H9 (cell line): ENCODE results near the gene HIP1. TPM values are rescaled to one million over a fixed set of nuclear protein-coding genes. Genes with fewer than 3 reads are reported as not detected.
A peak's percentile ranks its signal among the peaks of the same experiment; 100 is the strongest.

ENCODE experiments used
- DNase-seq: peaks from one replicate; pipeline ENCODE4 v3.0.0-alpha.2; 2017
- H2AFZ ChIP-seq: one replicate; pipeline ENCODE4 v1.6.1; 2013; ENCODE audit warnings: mild to moderate bottlenecking, low read length, control low read depth, moderate library complexity
- H2AK5ac ChIP-seq: 2 replicates; pipeline ENCODE4 v1.6.1; 2013; ENCODE audit warnings: low read length, control low read depth, mixed read lengths; ENCODE audit not compliant: insufficient read length
- H2BK120ac ChIP-seq: one replicate; pipeline ENCODE4 v1.6.1; 2013; ENCODE audit warnings: low read depth, mild to moderate bottlenecking, low read length, control low read depth, inconsistent platforms; ENCODE audit not compliant: poor library complexity, severe bottlenecking
- H2BK12ac ChIP-seq: 2 replicates; pipeline ENCODE4 v1.6.1; 2013; ENCODE audit warnings: low read length, control low read depth, mixed read lengths, low read depth; ENCODE audit not compliant: insufficient read length
- H2BK15ac ChIP-seq: 2 replicates; pipeline ENCODE4 v1.6.1; 2013; ENCODE audit warnings: low read depth, low read length, control low read depth
- H2BK20ac ChIP-seq: one replicate; pipeline ENCODE4 v1.6.1; 2013; ENCODE audit warnings: low read depth, mild to moderate bottlenecking, low read length, control low read depth, inconsistent platforms; ENCODE audit not compliant: poor library complexity, severe bottlenecking
- H2BK5ac ChIP-seq: 2 replicates; pipeline ENCODE4 v1.6.1; 2013; ENCODE audit warnings: low read length, control low read depth, mixed read lengths; ENCODE audit not compliant: insufficient read length
- H3K14ac ChIP-seq: 2 replicates; pipeline ENCODE4 v1.6.1; 2013; ENCODE audit warnings: low read length, control low read depth; ENCODE audit not compliant: insufficient read depth
- H3K18ac ChIP-seq: 2 replicates; pipeline ENCODE4 v1.6.1; 2013; ENCODE audit warnings: low read depth, mild to moderate bottlenecking, mixed read lengths, low read length, control low read depth; ENCODE audit not compliant: insufficient read length
- H3K23ac ChIP-seq: 2 replicates; pipeline ENCODE4 v1.6.1; 2013; ENCODE audit warnings: low read length, control low read depth, mixed read lengths, low read depth; ENCODE audit not compliant: insufficient read length
- H3K23me2 ChIP-seq: 2 replicates; pipeline ENCODE4 v1.6.1; 2013; ENCODE audit warnings: low read depth, mild to moderate bottlenecking, mixed read lengths, low read length, control low read depth; ENCODE audit not compliant: insufficient read length, poor library complexity, severe bottlenecking
- H3K27ac ChIP-seq: 2 replicates; pipeline ENCODE4 v1.5.1; 2013; ENCODE audit warnings: low read length, control low read depth, mixed read lengths, low read depth; ENCODE audit not compliant: insufficient read length
- H3K27me3 ChIP-seq: 2 replicates; pipeline ENCODE4 v1.6.1; 2013; ENCODE audit warnings: low read length, control low read depth, inconsistent platforms; ENCODE audit not compliant: insufficient read depth
- H3K4ac ChIP-seq: 2 replicates; pipeline ENCODE4 v1.6.1; 2013; ENCODE audit warnings: low read depth, mild to moderate bottlenecking, control low read depth, inconsistent platforms, low read length, moderate library complexity
- H3K4me1 ChIP-seq: 2 replicates; pipeline ENCODE4 v1.6.1; 2013; ENCODE audit warnings: low read length, control low read depth, inconsistent platforms; ENCODE audit not compliant: insufficient read depth
- H3K4me2 ChIP-seq: 2 replicates; pipeline ENCODE4 v1.6.1; 2013; ENCODE audit warnings: low read length, control low read depth, mixed read lengths; ENCODE audit not compliant: insufficient read length, insufficient read depth
- H3K56ac ChIP-seq: 2 replicates; pipeline ENCODE4 v1.6.1; 2013; ENCODE audit warnings: low read depth, mild to moderate bottlenecking, mixed read lengths, low read length, control low read depth; ENCODE audit not compliant: insufficient read length
- H3K79me1 ChIP-seq: 2 replicates; pipeline ENCODE4 v1.6.1; 2013; ENCODE audit warnings: low read depth, mild to moderate bottlenecking, moderate library complexity, low read length, control low read depth, inconsistent platforms; ENCODE audit not compliant: insufficient read depth, poor library complexity, severe bottlenecking
- H3K79me2 ChIP-seq: 2 replicates; pipeline ENCODE4 v1.6.1; 2013; ENCODE audit warnings: low read length, control low read depth, inconsistent platforms; ENCODE audit not compliant: insufficient read depth
- H3K9ac ChIP-seq: 2 replicates; pipeline ENCODE4 v1.6.1; 2013; ENCODE audit warnings: low read length, control low read depth, mixed read lengths; ENCODE audit not compliant: insufficient read length; ENCODE audit errors: extremely low read depth
- H3K9me3 ChIP-seq: one replicate; pipeline ENCODE4 v1.6.1; 2013; ENCODE audit warnings: low read depth, low read length, inconsistent platforms; ENCODE audit not compliant: control insufficient read depth
- H3T11ph ChIP-seq: one replicate; pipeline ENCODE4 v1.6.1; 2013; ENCODE audit warnings: mild to moderate bottlenecking, low read length, control low read depth, inconsistent platforms
- H4K20me1 ChIP-seq: one replicate; pipeline ENCODE4 v1.6.1; 2013; ENCODE audit not compliant: control insufficient read depth, insufficient read length, insufficient read depth
- H4K5ac ChIP-seq: 2 replicates; pipeline ENCODE4 v1.6.1; 2013; ENCODE audit warnings: low read depth, mild to moderate bottlenecking, mixed read lengths, low read length, control low read depth; ENCODE audit not compliant: insufficient read length
- H4K8ac ChIP-seq: replicated peaks from 2 replicates; pipeline ENCODE4 v1.6.1; 2013; ENCODE audit warnings: low read length, control low read depth, mixed read lengths, low read depth; ENCODE audit not compliant: insufficient read length
- H4K91ac ChIP-seq: 2 replicates; pipeline ENCODE4 v1.6.1; 2013; ENCODE audit warnings: low read depth, mild to moderate bottlenecking, moderate library complexity, mixed read lengths, low read length, control low read depth; ENCODE audit not compliant: insufficient read length
- H3K27ac Mint-ChIP-seq, 3 experiments: 2 replicates in 2 of 3; 3 replicates in 1 of 3; pipeline ENCODE4 v1.8.0; 2020 to 2021; ENCODE audit warnings: mixed read lengths in 3 of 3, mild to moderate bottlenecking in 1 of 3, moderate library complexity in 1 of 3
- H3K27me3 Mint-ChIP-seq: 2 replicates; pipeline ENCODE4 v1.8.0; 2021; ENCODE audit warnings: low read depth, mild to moderate bottlenecking, moderate library complexity, mixed read lengths
- H3K36me3 Mint-ChIP-seq, 3 experiments: 2 replicates in 2 of 3; 3 replicates in 1 of 3; pipeline ENCODE4 v1.8.0; 2020 to 2021; ENCODE audit warnings: low read depth in 3 of 3, mixed read lengths in 3 of 3; ENCODE audit not compliant: insufficient read depth in 1 of 3
- H3K4me1 Mint-ChIP-seq, 2 experiments: 2 replicates each; pipeline ENCODE4 v1.8.0; 2020; ENCODE audit warnings: mixed read lengths in 2 of 2
- H3K4me3 Mint-ChIP-seq, 2 experiments: 2 replicates in 1 of 2; 3 replicates in 1 of 2; pipeline ENCODE4 v1.8.0; 2020 to 2021; ENCODE audit warnings: mild to moderate bottlenecking in 2 of 2, mixed read lengths in 2 of 2, moderate library complexity in 1 of 2
- H3K9me3 Mint-ChIP-seq, 2 experiments: 2 replicates in 1 of 2; 3 replicates in 1 of 2; pipeline ENCODE4 v1.8.0; 2020; ENCODE audit warnings: mild to moderate bottlenecking in 2 of 2, mixed read lengths in 2 of 2, moderate library complexity in 1 of 2
- WGBS: extraction: QIAGEN DNeasy Blood & Tissue Kit; methylation state at CpG from one replicate; pipeline ENCODE4 v1.1.7; 2013; ENCODE audit warnings: missing lambda C conversion rate, low lambda C conversion rate, mixed read lengths; ENCODE audit not compliant: insufficient read length; ENCODE audit errors: extremely low coverage; 5-methylcytosine and 5-hydroxymethylcytosine counted together
- total RNA-seq: library from RNA; stranded (reverse); gene quantifications from 2 replicates; pipeline ENCODE4 v1.2.1, GENCODE V29; 2021
- TF ChIP-seq, protein P1 (sequence below): fragments of 200-600 bp; sonication (generic); conservative IDR thresholded peaks from 3 replicates; pipeline ENCODE4 v1.8.0; 2021; ENCODE audit warnings: antibody characterized with exemption, mild to moderate bottlenecking

The HIP1 gene
- total RNA-seq, 1 experiment from 2014 or later: 87.5 TPM

DNA sequence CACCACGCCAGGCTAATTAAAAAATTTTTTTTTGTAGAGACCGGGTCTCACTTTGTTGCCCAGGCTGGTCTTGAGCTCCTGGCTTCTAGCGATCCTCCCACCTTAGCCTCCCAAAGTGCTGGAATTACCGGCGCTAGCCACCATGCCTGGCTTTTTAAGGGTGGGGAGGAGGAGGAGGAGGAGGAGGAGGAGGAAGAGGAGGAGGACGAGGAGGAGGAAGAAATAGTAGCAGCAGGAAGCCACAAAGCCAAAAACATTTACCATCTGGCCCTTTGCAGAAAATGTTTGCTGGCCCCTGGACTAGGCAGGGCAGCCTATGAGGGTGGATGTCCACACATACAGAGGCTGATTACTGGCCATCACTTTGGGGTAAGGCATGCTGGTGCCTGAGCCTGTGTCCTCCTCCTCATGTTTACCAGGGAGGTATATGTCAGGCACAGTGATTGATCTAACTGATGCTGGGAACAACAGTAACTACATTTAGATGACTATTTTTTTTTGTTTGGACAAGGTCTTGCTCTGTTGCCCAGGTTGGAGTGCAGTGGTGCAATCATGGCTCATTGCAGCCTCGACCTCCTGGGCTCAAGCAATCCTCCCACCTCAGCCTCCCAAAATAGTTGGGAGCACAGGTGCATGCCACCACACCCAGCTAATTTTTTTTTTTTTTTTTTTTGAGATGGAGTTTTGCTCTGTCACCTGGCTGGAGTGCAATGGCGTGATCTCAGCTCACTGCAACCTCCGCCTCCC, 122.1 kb downstream of the HIP1 start:
- Histone ChIP-seq H3K14ac (no peak overlapping the region), H2BK12ac (no peak overlapping the region), H3K23me2 (no peaks in the 10 kb centered on the region), H2AK5ac (no peak overlapping the region), H2BK120ac (no peak overlapping the region), H2BK20ac (no peak overlapping the region), H3T11ph (no peak overlapping the region), H4K8ac (no peak overlapping the region), H3K4me1 (no peaks in the 10 kb centered on the region), H3K9me3 (no peaks in the 10 kb centered on the region), H2BK5ac (no peak overlapping the region), H4K91ac (no peak overlapping the region), H3K23ac (no peak overlapping the region), H3K27me3 (no peaks in the 10 kb centered on the region), H3K27ac (no peak overlapping the region), H2AFZ (no peak overlapping the region), H2BK15ac (no peak overlapping the region), H3K4ac (no peak overlapping the region), H4K20me1 (no peaks in the 10 kb centered on the region), H3K56ac (no peak overlapping the region), H3K9ac (no peak overlapping the region), H3K79me2 (no peaks in the 10 kb centered on the region), H4K5ac (no peak overlapping the region), H3K18ac (no peak overlapping the region), H3K4me2 (no peak overlapping the region), H3K79me1 (no peaks in the 10 kb centered on the region)
- Mint-ChIP-seq H3K4me1 (peaks cover 9 to 13% of the 10 kb centered on the region in 2 experiments; a peak in 3 of 4 replicates), H3K36me3 (peaks cover 18 to 32% (median 32%) of the 10 kb centered on the region in 3 experiments), H3K27me3 (no peaks in the 10 kb centered on the region), H3K4me3 (no peak overlapping the region), H3K27ac (peak overlapping the region in 1 of 3 experiments; percentile 46; a peak in 2 of 7 replicates), H3K9me3 (no peaks in the 10 kb centered on the region)
- no peak for DNase-seq
- TF ChIP-seq, protein P1, sequence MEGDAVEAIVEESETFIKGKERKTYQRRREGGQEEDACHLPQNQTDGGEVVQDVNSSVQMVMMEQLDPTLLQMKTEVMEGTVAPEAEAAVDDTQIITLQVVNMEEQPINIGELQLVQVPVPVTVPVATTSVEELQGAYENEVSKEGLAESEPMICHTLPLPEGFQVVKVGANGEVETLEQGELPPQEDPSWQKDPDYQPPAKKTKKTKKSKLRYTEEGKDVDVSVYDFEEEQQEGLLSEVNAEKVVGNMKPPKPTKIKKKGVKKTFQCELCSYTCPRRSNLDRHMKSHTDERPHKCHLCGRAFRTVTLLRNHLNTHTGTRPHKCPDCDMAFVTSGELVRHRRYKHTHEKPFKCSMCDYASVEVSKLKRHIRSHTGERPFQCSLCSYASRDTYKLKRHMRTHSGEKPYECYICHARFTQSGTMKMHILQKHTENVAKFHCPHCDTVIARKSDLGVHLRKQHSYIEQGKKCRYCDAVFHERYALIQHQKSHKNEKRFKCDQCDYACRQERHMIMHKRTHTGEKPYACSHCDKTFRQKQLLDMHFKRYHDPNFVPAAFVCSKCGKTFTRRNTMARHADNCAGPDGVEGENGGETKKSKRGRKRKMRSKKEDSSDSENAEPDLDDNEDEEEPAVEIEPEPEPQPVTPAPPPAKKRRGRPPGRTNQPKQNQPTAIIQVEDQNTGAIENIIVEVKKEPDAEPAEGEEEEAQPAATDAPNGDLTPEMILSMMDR: no peak
- WGBS: no CpG with 5 or more reads among the region's 9 CpGs
